Mesendoderm (in vitro differentiated cells): ENCODE data around the gene RC3H2.
"Not testable (repeated sequence)": the region's sequence is repeated elsewhere in the genome, so short reads cannot be mapped to it uniquely, and the experiment has no call there.

Experiments
- DNase-seq: peaks from one replicate; pipeline ENCODE4 v3.0.0; 2013
- H2AK5ac ChIP-seq: 2 replicates; pipeline ENCODE4 v1.6.1; 2013; ENCODE audit warnings: low read length, inconsistent platforms
- H2BK120ac ChIP-seq: 2 replicates; pipeline ENCODE4 v1.6.1; 2013; ENCODE audit warnings: low read depth, mild to moderate bottlenecking, low read length, moderate library complexity, mixed read lengths
- H2BK15ac ChIP-seq: replicated peaks from 2 replicates; pipeline ENCODE4 v1.6.1; 2013; ENCODE audit warnings: low read depth, mild to moderate bottlenecking, moderate library complexity
- H2BK5ac ChIP-seq: 2 replicates; pipeline ENCODE4 v1.6.1; 2013; ENCODE audit warnings: low read length, inconsistent platforms
- H3K18ac ChIP-seq: 2 replicates; pipeline ENCODE4 v1.6.1; 2013; ENCODE audit warnings: mild to moderate bottlenecking, low read length, mixed read lengths
- H3K23ac ChIP-seq: one replicate; pipeline ENCODE4 v1.6.1; 2013; ENCODE audit warnings: low read length
- H3K27ac ChIP-seq: 2 replicates; pipeline ENCODE4 v1.5.1; 2013; ENCODE audit warnings: low read depth, mild to moderate bottlenecking, inconsistent platforms, low read length, moderate library complexity
- H3K27me3 ChIP-seq: 2 replicates; pipeline ENCODE4 v1.6.1; 2013; ENCODE audit warnings: low read length, control low read depth, mild to moderate bottlenecking, inconsistent platforms; ENCODE audit not compliant: insufficient read depth, poor library complexity
- H3K36me3 ChIP-seq: 2 replicates; pipeline ENCODE4 v1.6.1; 2013; ENCODE audit warnings: low read length, inconsistent platforms; ENCODE audit not compliant: control insufficient read depth, insufficient read depth
- H3K4ac ChIP-seq: one replicate; pipeline ENCODE4 v1.6.1; 2013; ENCODE audit warnings: low read depth, mild to moderate bottlenecking, low read length, moderate library complexity
- H3K4me1 ChIP-seq: 2 replicates; pipeline ENCODE4 v1.6.1; 2013; ENCODE audit warnings: low read depth, low read length, inconsistent platforms; ENCODE audit not compliant: control insufficient read depth
- H3K4me2 ChIP-seq: 2 replicates; pipeline ENCODE4 v1.6.1; 2013; ENCODE audit warnings: low read length
- H3K4me3 ChIP-seq: 2 replicates; pipeline ENCODE4 v1.5.1; 2013; ENCODE audit warnings: mild to moderate bottlenecking, low read length
- H3K56ac ChIP-seq: one replicate; pipeline ENCODE4 v1.6.1; 2013; ENCODE audit warnings: low read length
- H3K79me1 ChIP-seq: 2 replicates; pipeline ENCODE4 v1.6.1; 2013; ENCODE audit warnings: low read length, inconsistent platforms
- H3K79me2 ChIP-seq: 2 replicates; pipeline ENCODE4 v1.6.1; 2013; ENCODE audit warnings: mild to moderate bottlenecking, low read length; ENCODE audit not compliant: control insufficient read depth, insufficient read depth
- H3K9ac ChIP-seq: 2 replicates; pipeline ENCODE4 v1.6.1; 2013; ENCODE audit warnings: low read length, inconsistent platforms
- H4K5ac ChIP-seq: one replicate; pipeline ENCODE4 v1.6.1; 2013; ENCODE audit warnings: low read length
- H4K8ac ChIP-seq: one replicate; pipeline ENCODE4 v1.6.1; 2013; ENCODE audit warnings: low read depth, mild to moderate bottlenecking, control low read depth, low read length, moderate library complexity
- WGBS: extraction: QIAGEN DNeasy Blood & Tissue Kit; methylation state at CpG from one replicate; pipeline ENCODE4 v1.1.7; 2013; ENCODE audit warnings: low lambda C conversion rate, missing lambda C conversion rate; ENCODE audit not compliant: insufficient coverage; ENCODE audit errors: extremely low coverage; 5-methylcytosine and 5-hydroxymethylcytosine counted together

RC3H2 gene

DNA sequence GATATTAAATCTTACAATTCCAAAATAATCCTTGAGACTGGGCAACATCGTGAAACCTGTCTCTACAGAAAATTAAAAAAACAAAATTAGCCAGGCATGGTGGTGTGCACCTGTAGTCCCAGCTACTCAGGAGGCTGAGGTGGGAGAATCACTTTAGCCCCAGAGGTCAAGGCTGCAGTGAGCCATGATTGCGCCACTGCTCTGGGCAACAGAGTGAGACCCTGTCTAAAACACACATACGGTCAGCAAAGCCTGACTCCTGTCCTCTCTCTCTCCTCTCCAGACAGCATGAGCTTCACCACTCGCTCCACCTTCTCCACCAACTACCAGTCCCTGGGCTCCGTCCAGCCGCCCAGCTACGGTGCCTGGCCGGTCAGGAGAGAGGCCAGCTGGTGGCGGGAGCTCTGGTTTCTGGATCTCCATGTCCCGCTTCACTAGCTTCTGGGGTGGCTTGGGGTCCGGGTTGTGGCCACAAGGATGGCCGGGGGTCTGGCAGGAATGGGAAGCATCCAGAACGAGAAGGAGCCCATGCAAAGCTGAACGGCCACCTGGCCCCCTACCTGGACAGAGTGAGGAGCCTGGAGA, 67.8 kb downstream of the RC3H2 start:
- H3K4me3 ChIP-seq, result no peak overlapping the region
- H3K4me2 ChIP-seq, result no peak overlapping the region
- no peaks in the 10 kb centered on the region for H3K27me3 ChIP-seq
- H4K8ac ChIP-seq, result no peak overlapping the region
- H3K56ac ChIP-seq, result no peak overlapping the region
- H3K9ac ChIP-seq, result no peak overlapping the region
- H3K18ac ChIP-seq, result no peak overlapping the region
- H3K79me1 ChIP-seq, result no peaks in the 10 kb centered on the region
- no peak overlapping the region for H2AK5ac ChIP-seq
- no peak overlapping the region for H3K23ac ChIP-seq
- no peak for DNase-seq
- no peak overlapping the region for H2BK120ac ChIP-seq
- H4K5ac ChIP-seq, result no peak overlapping the region
- no peaks in the 10 kb centered on the region for H3K4me1 ChIP-seq
- no peak overlapping the region for H2BK15ac ChIP-seq
- H3K4ac ChIP-seq, result no peak overlapping the region
- no peaks in the 10 kb centered on the region for H3K79me2 ChIP-seq
- no peaks in the 10 kb centered on the region for H3K36me3 ChIP-seq
- H3K27ac ChIP-seq, result no peak overlapping the region
- H2BK5ac ChIP-seq, result no peak overlapping the region
- no CpG with 5 or more reads among the region's 14 CpGs for WGBS

GRCh38 chr9:122835313-122835731, 69.8 kb downstream of the RC3H2 start:
- WGBS, result no CpG with 5 or more reads among the region's 4 CpGs

DNA sequence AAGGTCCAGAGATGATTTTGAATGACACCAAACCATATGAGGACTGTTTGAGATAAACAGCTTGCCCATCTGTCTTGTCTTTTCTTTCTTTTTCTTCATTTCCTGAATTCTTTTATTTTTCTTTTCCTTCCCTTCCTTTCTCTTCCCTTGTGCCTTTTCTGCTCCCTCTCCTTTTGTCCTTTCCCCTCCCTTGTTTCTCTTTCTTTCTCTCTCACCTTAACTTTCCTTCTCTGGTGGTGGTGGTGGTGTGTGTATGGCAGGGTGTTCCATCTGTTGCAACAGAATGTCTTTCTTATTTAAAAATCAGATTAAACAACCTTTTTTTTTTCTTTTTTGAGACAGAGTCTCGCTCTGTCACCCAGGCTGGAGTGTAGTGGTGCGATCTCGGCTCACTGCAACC, 73.0 kb downstream of the RC3H2 start:
- Histone ChIP-seq H3K4ac (no peak overlapping the region), H3K4me2 (no peak overlapping the region)
- WGBS, result no CpG with 5 or more reads among the region's 3 CpGs

More at GRCh38 chr9:122835313-122835731, 69.8 kb downstream of the RC3H2 start:
- peak overlapping the region; percentile 42 for H3K56ac ChIP-seq
- H3K18ac ChIP-seq, result no peak overlapping the region
- no peak overlapping the region for H2BK15ac ChIP-seq
- no peaks in the 10 kb centered on the region for H3K36me3 ChIP-seq
- no peak overlapping the region for H3K4ac ChIP-seq
- H4K8ac ChIP-seq, result no peak overlapping the region
- H3K9ac ChIP-seq, result no peak overlapping the region
- H3K79me1 ChIP-seq, result no peaks in the 10 kb centered on the region
- no peak overlapping the region for H2BK120ac ChIP-seq
- H3K23ac ChIP-seq, result no peak overlapping the region
- H3K27ac ChIP-seq, result no peak overlapping the region
- no peak overlapping the region for H3K4me3 ChIP-seq
- H2BK5ac ChIP-seq, result no peak overlapping the region
- H3K27me3 ChIP-seq, result no peaks in the 10 kb centered on the region
- no peak overlapping the region for H3K4me2 ChIP-seq
- no peak overlapping the region for H2AK5ac ChIP-seq
- peak; percentile 59 for DNase-seq
- no peaks in the 10 kb centered on the region for H3K79me2 ChIP-seq
- H3K4me1 ChIP-seq, result no peaks in the 10 kb centered on the region
- no peak overlapping the region for H4K5ac ChIP-seq

DNA sequence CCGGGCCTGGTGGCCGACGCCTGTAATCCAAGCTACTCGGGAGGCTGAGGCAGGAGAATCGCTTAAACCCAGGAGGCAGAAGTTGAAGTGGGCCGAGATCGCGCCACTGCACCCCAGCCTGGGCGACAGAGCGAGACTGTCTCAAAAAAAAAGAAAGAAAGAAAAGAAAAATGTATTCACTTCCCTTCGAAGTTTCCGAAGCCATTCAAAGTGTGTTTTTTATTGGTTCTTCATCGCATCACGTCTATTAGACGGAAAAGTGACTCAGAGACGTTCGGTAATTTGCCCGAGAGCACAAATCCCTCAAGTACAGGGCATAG, 76.2 kb downstream of the RC3H2 start:
- DNase-seq, H3K23ac ChIP-seq, H3K18ac ChIP-seq, H3K4ac ChIP-seq, H3K27ac ChIP-seq, H3K4me1 ChIP-seq, H2BK5ac ChIP-seq, H3K27me3 ChIP-seq, H3K4me3 ChIP-seq, H4K5ac ChIP-seq, H2AK5ac ChIP-seq, H3K4me2 ChIP-seq, H3K36me3 ChIP-seq, H2BK15ac ChIP-seq, H2BK120ac ChIP-seq: not testable (repeated sequence)
- peak overlapping the region; percentile 44 for H3K56ac ChIP-seq
- peaks cover 18% of the 10 kb centered on the region for H3K79me1 ChIP-seq
- H3K9ac ChIP-seq, result peak overlapping the region; percentile 53
- peaks cover 17% of the 10 kb centered on the region for H3K79me2 ChIP-seq
- WGBS, result no CpG with 5 or more reads among the region's 18 CpGs
- peak overlapping the region; percentile 95 for H4K8ac ChIP-seq

More for the DNA sequence above, 73.0 kb downstream of the RC3H2 start:
- Histone ChIP-seq H3K27me3 (no peaks in the 10 kb centered on the region), H2AK5ac (no peak overlapping the region), H3K23ac (no peak overlapping the region), H4K8ac (no peak overlapping the region), H3K56ac (no peak overlapping the region), H4K5ac (no peak overlapping the region), H2BK120ac (no peak overlapping the region), H3K4me3 (no peak overlapping the region), H3K79me2 (peaks cover 5% of the 10 kb centered on the region), H3K36me3 (no peaks in the 10 kb centered on the region), H3K4me1 (no peaks in the 10 kb centered on the region), H2BK5ac (no peak overlapping the region), H3K9ac (no peak overlapping the region), H3K18ac (no peak overlapping the region), H2BK15ac (no peak overlapping the region), H3K79me1 (peaks cover 3% of the 10 kb centered on the region), H3K27ac (no peak overlapping the region)
- no peak for DNase-seq

DNA sequence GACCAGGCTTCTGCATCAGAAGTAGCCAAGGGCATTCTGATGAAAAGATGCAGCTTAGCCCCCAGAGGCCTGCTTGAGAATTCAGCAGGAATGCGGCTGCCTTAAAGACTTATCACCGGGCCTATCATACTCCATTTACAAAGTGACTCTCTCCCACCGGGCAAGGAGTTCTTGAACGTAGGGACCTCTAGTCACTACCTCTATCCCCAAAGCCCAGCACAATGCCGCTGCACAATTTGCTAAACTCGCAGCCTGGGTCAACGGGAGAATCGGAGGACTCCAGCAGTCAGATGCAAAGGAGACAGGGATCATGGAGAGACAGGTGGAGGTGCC, 77.4 kb downstream of the RC3H2 start:
- H3K79me1 ChIP-seq, result peaks cover 21% of the 10 kb centered on the region
- no peak overlapping the region for H3K23ac ChIP-seq
- peak overlapping the region; percentile 95 for H3K27ac ChIP-seq
- H3K4me3 ChIP-seq, result peak overlapping the region; percentile 92
- no peak overlapping the region for H4K8ac ChIP-seq
- H2BK5ac ChIP-seq, result peak overlapping the region; percentile 23
- H3K4me2 ChIP-seq, result peak overlapping the region; percentile 61
- peak overlapping the region; percentile 94 for H3K9ac ChIP-seq
- peak; percentile 87 for DNase-seq
- no peak overlapping the region for H2BK15ac ChIP-seq
- H3K27me3 ChIP-seq, result no peaks in the 10 kb centered on the region
- no peak overlapping the region for H3K4ac ChIP-seq
- no peak overlapping the region for H2BK120ac ChIP-seq
- peak overlapping the region; percentile 94 for H3K56ac ChIP-seq
- H3K18ac ChIP-seq, result no peak overlapping the region
- peaks cover 3% of the 10 kb centered on the region for H3K4me1 ChIP-seq
- H2AK5ac ChIP-seq, result no peak overlapping the region
- no CpG with 5 or more reads among the region's 8 CpGs for WGBS
- no peak overlapping the region for H4K5ac ChIP-seq
- H3K79me2 ChIP-seq, result peaks cover 19% of the 10 kb centered on the region
- H3K36me3 ChIP-seq, result peaks cover 4% of the 10 kb centered on the region

DNA sequence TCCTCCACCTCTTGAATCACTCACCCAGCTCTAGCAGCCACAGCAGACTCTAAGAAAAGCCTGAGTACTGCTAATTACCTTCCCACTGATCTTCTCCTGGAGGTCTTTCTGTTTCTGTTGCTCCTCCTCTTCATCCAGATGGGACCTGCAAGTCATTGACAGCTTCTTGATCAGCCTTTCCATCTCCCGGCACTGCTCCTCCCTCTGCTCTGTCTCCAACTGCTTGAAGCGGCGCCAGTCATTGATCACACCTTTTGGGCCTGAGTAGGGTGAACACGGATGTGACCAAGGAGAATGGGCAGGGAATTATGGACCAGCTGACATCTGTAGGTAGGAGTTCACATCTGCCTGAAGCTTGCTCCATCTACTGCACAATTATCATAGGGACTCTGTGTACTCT, 82.2 kb downstream of the RC3H2 start:
- H4K8ac ChIP-seq, result no peak overlapping the region
- peaks cover 14% of the 10 kb centered on the region for H3K36me3 ChIP-seq
- H3K56ac ChIP-seq, result no peak overlapping the region
- no peak overlapping the region for H3K18ac ChIP-seq
- no peaks in the 10 kb centered on the region for H3K27me3 ChIP-seq
- H2AK5ac ChIP-seq, result no peak overlapping the region
- no peak overlapping the region for H3K23ac ChIP-seq
- H3K27ac ChIP-seq, result no peak overlapping the region
- H3K4me1 ChIP-seq, result peaks cover 3% of the 10 kb centered on the region
- no peak overlapping the region for H3K9ac ChIP-seq
- WGBS, result no CpG with 5 or more reads among the region's 4 CpGs
- H3K4me3 ChIP-seq, result no peak overlapping the region
- no peak overlapping the region for H3K4me2 ChIP-seq
- H4K5ac ChIP-seq, result no peak overlapping the region
- no peak overlapping the region for H2BK15ac ChIP-seq
- DNase-seq, result no peak
- H2BK120ac ChIP-seq, result no peak overlapping the region
- peaks cover 21% of the 10 kb centered on the region for H3K79me1 ChIP-seq
- H3K4ac ChIP-seq, result no peak overlapping the region
- H3K79me2 ChIP-seq, result peaks cover 19% of the 10 kb centered on the region
- no peak overlapping the region for H2BK5ac ChIP-seq
